ENCODE results near the gene DHX30.

GRCh38 chr3:47850564-47851410 lies 47.8 kb downstream of the DHX30 start:
- TF ChIP-seq CTCF (optimal IDR thresholded peaks at IDR 0.05 in 1 of 3, IDR thresholded peaks at IDR 0.05 in 1 of 3, conservative IDR thresholded peaks at IDR 0.05 in 1 of 3; ENCODE audit: extremely low read depth in 1 of 3, insufficient read depth in 2 of 3, low read length in 3 of 3) (no peak), EZH2 (IDR thresholded peaks at IDR 0.05; ENCODE audit: low read length) (no peak)
